HepG2 (cell line): ENCODE data around the gene LIME1. TPM values are rescaled to one million over a fixed set of nuclear protein-coding genes. Genes with fewer than 3 reads are reported as not detected.

Experiments
- ATAC-seq: fragments of 200-7000 bp; cut with Tn5 transposase; 3 replicates; pipeline ENCODE4 v1.9.1; 2020; ENCODE audit warnings: mild to moderate bottlenecking, moderate library complexity
- BruUV-seq: library from RNA; stranded (reverse); fragments of 400-500 nt; replicated peaks from 2 replicates; lab custom pipeline; 2021; lab: Mats Ljungman, UMichigan
- CTCF ChIA-PET: fragments of 300-600 bp; formaldehyde crosslinking; extraction: SDS; loops from one replicate; lab custom pipeline; 2021; ENCODE audit warnings: low total read pairs, inconsistent platforms, low intra/inter-chr PET ratio; lab: Yijun Ruan, JAX
- POLR2A ChIA-PET: fragments of 350-600 bp; sonication (Branson Sonifier 250); formaldehyde crosslinking; loops from one replicate; lab custom pipeline; 2020; ENCODE audit warnings: antibody characterized with exemption, inconsistent platforms; lab: Yijun Ruan, JAX
- DNase-seq: peaks from one replicate; pipeline ENCODE4 v3.0.0-alpha.2; 2015; ENCODE audit warnings: low spot score
- FAIRE-seq: peaks from 3 replicates; lab custom pipeline; 2011; peaks lifted over from hg19 to GRCh38; lab: Jason Lieb, UNC
- H2AFZ ChIP-seq: one replicate; pipeline ENCODE4 v1.6.1; 2011; ENCODE audit warnings: low read length, inconsistent platforms
- H3K27ac ChIP-seq: fragments of 300-600 bp; 3 replicates; pipeline ENCODE4 v1.8.0; 2011; ENCODE audit warnings: mixed run types, mild to moderate bottlenecking, mixed read lengths, low read length, inconsistent platforms; ENCODE audit not compliant: insufficient read depth; ENCODE audit errors: extremely low read length
- H3K27me3 ChIP-seq, 2 experiments: fragments of 200-600 bp in 1 of 2; 2 replicates in 1 of 2; 3 replicates in 1 of 2; pipeline versions ENCODE4 v1.6.0 to v1.8.0; 2011; ENCODE audit warnings: low read length in 2 of 2, mild to moderate bottlenecking in 2 of 2, moderate library complexity in 2 of 2, inconsistent platforms in 1 of 2; ENCODE audit not compliant: insufficient read depth in 2 of 2, control insufficient read depth in 1 of 2
- H3K36me3 ChIP-seq, 2 experiments: fragments of 200-600 bp in 1 of 2; replicated peaks in 1 of 2; 2 replicates in 1 of 2; 3 replicates in 1 of 2; pipeline versions ENCODE4 v1.5.1 to v1.8.0; 2011; ENCODE audit warnings: low read length in 2 of 2, inconsistent platforms in 1 of 2; ENCODE audit not compliant: insufficient read depth in 2 of 2, control insufficient read depth in 1 of 2
- H3K4me1 ChIP-seq: 2 replicates; pipeline ENCODE4 v1.5.1; 2012; ENCODE audit warnings: low read length, inconsistent platforms; ENCODE audit not compliant: insufficient read depth
- H3K4me2 ChIP-seq: 2 replicates; pipeline ENCODE4 v1.6.0; 2011; ENCODE audit warnings: low read depth, low read length, inconsistent platforms
- H3K4me3 ChIP-seq, 3 experiments: fragments of 200-600 bp in 1 of 3; sonication (generic), shearing (Covaris generic) in 1 of 3; replicated peaks in 1 of 3; 2 replicates each; pipeline ENCODE4 v1.5.1; 2011 to 2016; ENCODE audit warnings: low read length in 3 of 3, inconsistent platforms in 2 of 3, low read depth in 2 of 3, mild to moderate bottlenecking in 2 of 3, control low read depth in 1 of 3, mixed read lengths in 1 of 3; ENCODE audit not compliant: insufficient read depth in 1 of 3
- H3K79me2 ChIP-seq: one replicate; pipeline ENCODE4 v1.6.1; 2011; ENCODE audit warnings: low read length, inconsistent platforms; ENCODE audit not compliant: insufficient read depth
- H3K9ac ChIP-seq: 2 replicates; pipeline ENCODE4 v1.6.0; 2011; ENCODE audit warnings: mild to moderate bottlenecking, low read depth, low read length, inconsistent platforms; ENCODE audit not compliant: insufficient read depth
- H3K9me3 ChIP-seq: 2 replicates; pipeline ENCODE4 v1.5.1; 2012; ENCODE audit warnings: mild to moderate bottlenecking, low read length
- H4K20me1 ChIP-seq: 2 replicates; pipeline ENCODE4 v1.6.0; 2011; ENCODE audit warnings: inconsistent platforms, mild to moderate bottlenecking, low read length, moderate library complexity; ENCODE audit not compliant: insufficient read depth
- AGO2 ChIP-seq: fragments of 200-400 bp; formaldehyde crosslinking; optimal IDR thresholded peaks from 2 replicates; pipeline ENCODE3; 2017; ENCODE audit warnings: mild to moderate bottlenecking, low read depth, low read length, moderate library complexity
- NR2F1 ChIP-seq, 2 experiments: fragments of 450-650 bp in 1 of 2; formaldehyde crosslinking in 1 of 2; IDR thresholded peaks; 2 replicates each; pipeline versions ENCODE4 v1.5.0 to v1.6.1; 2016 to 2020; ENCODE audit warnings: mild to moderate bottlenecking in 1 of 2, missing compliant biosample characterization in 1 of 2, missing genetic modification reagents in 1 of 2, moderate library complexity in 1 of 2
- POLR2AphosphoS2 ChIP-seq: IDR thresholded peaks from 2 replicates; pipeline ENCODE4 v1.6.1; 2011; ENCODE audit warnings: low read depth, low read length, improper control_type of control experiment
- SOX5 ChIP-seq: IDR thresholded peaks from 2 replicates; pipeline ENCODE4 v1.6.1; 2016; ENCODE audit warnings: borderline replicate concordance
- ZNF224 ChIP-seq: sonication (generic); formaldehyde crosslinking; IDR thresholded peaks from 2 replicates; pipeline ENCODE4 v1.5.0; 2020; ENCODE audit warnings: mild to moderate bottlenecking, missing genetic modification reagents
- ZNF441 ChIP-seq: sonication (generic); formaldehyde crosslinking; IDR thresholded peaks from 2 replicates; pipeline ENCODE4 v1.7.0; 2021; ENCODE audit warnings: missing genetic modification reagents, borderline replicate concordance
- ZNF547 ChIP-seq: sonication (generic); formaldehyde crosslinking; IDR thresholded peaks from 2 replicates; pipeline ENCODE4 v1.5.1; 2020; ENCODE audit warnings: mild to moderate bottlenecking, missing genetic modification reagents
- ZNF563 ChIP-seq: sonication (generic); formaldehyde crosslinking; IDR thresholded peaks from 2 replicates; pipeline ENCODE4 v1.8.0; 2022; ENCODE audit warnings: mild to moderate bottlenecking, moderate library complexity, missing genetic modification reagents
- WGBS: methylation state at CpG from one replicate; pipeline ENCODE4 v1.1.6; 2017; ENCODE audit warnings: low lambda C conversion rate; 5-methylcytosine and 5-hydroxymethylcytosine counted together
- in situ Hi-C: cut with HindIII; loops from 2 replicates; pipeline ENCODE4 v1.10.0; 2017; ENCODE audit warnings: low pct_unique_long_range_greater_than_20kb; ENCODE audit not compliant: extremely low pct_ligation_motif_present
- intact Hi-C: fragments of 100-400 bp; cut with micrococcal nuclease; formaldehyde crosslinking; loops from one replicate; pipeline ENCODE4 v1.10.0; 2022; ENCODE audit not compliant: unreplicated experiment
- polyA plus RNA-seq, 8 experiments: library from polyadenylated mRNA; depleted of rRNA in 3 of 8; stranded (reverse) in 7 of 8; unstranded in 1 of 8; fragments of >200 nt; fragmentation: Illumina TruSeq in 4 of 8; extraction: Trizol in 4 of 8; gene quantifications; 2 replicates each; pipeline versions ENCODE4 v1.2.1 to v1.2.3, GENCODE V29; 2011 to 2016; ENCODE audit warnings: low read depth in 4 of 8, missing spikeins in 1 of 8, mixed read lengths in 1 of 8; ENCODE audit not compliant: insufficient read depth in 1 of 8
- total RNA-seq, 5 experiments: library from RNA; depleted of rRNA; stranded (reverse); fragments of >200 nt; fragmentation: Illumina TruSeq; extraction: Trizol; gene quantifications; 2 replicates each; pipeline ENCODE4 v1.2.3, GENCODE V29; 2016; ENCODE audit warnings: low read depth in 1 of 5
- TF ChIP-seq, protein P1 (sequence below): sonication (generic); formaldehyde crosslinking; IDR thresholded peaks from 2 replicates; pipeline ENCODE4 v1.4.0; 2020; ENCODE audit warnings: mild to moderate bottlenecking, missing genetic modification reagents
- TF ChIP-seq, protein P2 (sequence below): sonication (generic); formaldehyde crosslinking; IDR thresholded peaks from 2 replicates; pipeline ENCODE4 v1.4.0; 2020; ENCODE audit warnings: missing genetic modification reagents
- TF ChIP-seq, protein P3 (sequence below): sonication (generic); formaldehyde crosslinking; IDR thresholded peaks from 2 replicates; pipeline ENCODE4 v1.5.0; 2020; ENCODE audit warnings: missing genetic modification reagents, mild to moderate bottlenecking, borderline replicate concordance
- TF ChIP-seq, protein P4 (sequence below): sonication (generic); formaldehyde crosslinking; IDR thresholded peaks from 2 replicates; pipeline ENCODE4 v1.4.0; 2020; ENCODE audit warnings: missing genetic modification reagents

Gene LIME1
- total and polyA plus RNA-seq, 2 of the 13 experiments (the other 11 are each of a cell fraction or from before 2014, with no cell fraction given), result 13.0 to 61.5 TPM

DNA sequence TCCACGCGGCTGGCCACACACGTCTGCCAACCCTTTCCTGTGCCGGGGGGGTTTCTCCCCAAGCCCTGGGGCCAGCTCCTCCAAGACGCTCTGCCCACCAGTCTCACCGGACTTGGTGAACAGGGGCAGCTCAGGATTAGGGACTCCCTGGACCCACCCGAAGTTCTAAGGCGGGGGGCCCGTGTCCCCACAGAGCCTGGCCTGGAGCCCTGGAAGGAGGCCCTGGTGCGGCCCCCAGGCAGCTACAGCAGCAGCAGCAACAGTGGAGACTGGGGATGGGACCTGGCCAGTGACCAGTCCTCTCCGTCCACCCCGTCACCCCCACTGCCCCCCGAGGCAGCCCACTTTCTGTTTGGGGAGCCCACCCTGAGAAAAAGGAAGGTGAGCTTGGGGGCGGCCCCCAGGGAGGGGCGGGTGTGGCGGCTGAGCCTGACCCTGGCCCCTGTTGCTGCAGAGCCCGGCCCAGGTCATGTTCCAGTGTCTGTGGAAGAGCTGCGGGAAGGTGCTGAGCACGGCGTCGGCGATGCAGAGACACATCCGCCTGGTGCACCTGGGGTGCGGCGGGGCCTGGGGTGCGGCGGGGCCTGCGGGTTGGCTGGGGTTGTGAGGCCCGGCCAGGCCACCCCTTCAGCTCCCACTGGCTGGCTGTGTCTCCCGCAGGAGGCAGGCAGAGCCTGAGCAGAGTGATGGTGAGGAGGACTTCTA is 5.4 kb downstream of the LIME1 start:
- 75% methylated on average over 30 of the region's 30 CpGs for WGBS
- H3K4me1 ChIP-seq, result peaks cover 64% of the 10 kb centered on the region
- H3K9ac ChIP-seq, result peak overlapping the region; percentile 84
- peak overlapping the region; percentile 61 to 84 (median 83) for H3K4me3 ChIP-seq
- H3K4me2 ChIP-seq, result peak overlapping the region; percentile 95
- H2AFZ ChIP-seq, result no peak overlapping the region
- DNase-seq (no peak), FAIRE-seq (no peak), ATAC-seq (no peak)
- POLR2A ChIA-PET, result interaction anchor here (0.9 to 2.4 kb wide), 28 partner anchors 8 to 312 kb away, joined by 3 to 41 read pairs (median 6); partner anchors contain the start of genes ARFRP1, GMEB2, PRPF6 and RTEL1
- in situ Hi-C loops (loop anchor here (5.0 kb wide), 1 partner anchor 35 kb away; the partner anchor contains the start of genes ARFRP1 and ZGPAT), intact Hi-C loops (loop anchor here (2.0 to 10.0 kb wide), 3 partner anchors 35 to 123 kb away; partner anchors contain the start of genes ABHD16B, ARFRP1 and TPD52L2)
- BruUV-seq, result no TSS peak
- H3K9me3 ChIP-seq, result no peaks in the 10 kb centered on the region
- peak overlapping the region; percentile 92 for H3K27ac ChIP-seq
- CTCF ChIA-PET, result interaction anchor here (1.0 kb wide), 1 partner anchor 35 kb away, joined by 4 read pairs; no protein-coding TSS in a partner anchor
- peaks cover 21% of the 10 kb centered on the region for H3K79me2 ChIP-seq
- H3K27me3 ChIP-seq, result no peaks in the 10 kb centered on the region
- peaks cover 17 to 27% of the 10 kb centered on the region in 2 experiments for H3K36me3 ChIP-seq
- H4K20me1 ChIP-seq, result no peaks in the 10 kb centered on the region
- TF ChIP-seq, protein P1, sequence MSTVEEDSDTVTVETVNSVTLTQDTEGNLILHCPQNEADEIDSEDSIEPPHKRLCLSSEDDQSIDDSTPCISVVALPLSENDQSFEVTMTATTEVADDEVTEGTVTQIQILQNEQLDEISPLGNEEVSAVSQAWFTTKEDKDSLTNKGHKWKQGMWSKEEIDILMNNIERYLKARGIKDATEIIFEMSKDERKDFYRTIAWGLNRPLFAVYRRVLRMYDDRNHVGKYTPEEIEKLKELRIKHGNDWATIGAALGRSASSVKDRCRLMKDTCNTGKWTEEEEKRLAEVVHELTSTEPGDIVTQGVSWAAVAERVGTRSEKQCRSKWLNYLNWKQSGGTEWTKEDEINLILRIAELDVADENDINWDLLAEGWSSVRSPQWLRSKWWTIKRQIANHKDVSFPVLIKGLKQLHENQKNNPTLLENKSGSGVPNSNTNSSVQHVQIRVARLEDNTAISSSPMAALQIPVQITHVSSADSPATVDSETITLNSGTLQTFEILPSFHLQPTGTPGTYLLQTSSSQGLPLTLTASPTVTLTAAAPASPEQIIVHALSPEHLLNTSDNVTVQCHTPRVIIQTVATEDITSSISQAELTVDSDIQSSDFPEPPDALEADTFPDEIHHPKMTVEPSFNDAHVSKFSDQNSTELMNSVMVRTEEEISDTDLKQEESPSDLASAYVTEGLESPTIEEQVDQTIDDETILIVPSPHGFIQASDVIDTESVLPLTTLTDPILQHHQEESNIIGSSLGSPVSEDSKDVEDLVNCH (CRISPR knock-in tag), result no peak
- TF ChIP-seq, protein P2, sequence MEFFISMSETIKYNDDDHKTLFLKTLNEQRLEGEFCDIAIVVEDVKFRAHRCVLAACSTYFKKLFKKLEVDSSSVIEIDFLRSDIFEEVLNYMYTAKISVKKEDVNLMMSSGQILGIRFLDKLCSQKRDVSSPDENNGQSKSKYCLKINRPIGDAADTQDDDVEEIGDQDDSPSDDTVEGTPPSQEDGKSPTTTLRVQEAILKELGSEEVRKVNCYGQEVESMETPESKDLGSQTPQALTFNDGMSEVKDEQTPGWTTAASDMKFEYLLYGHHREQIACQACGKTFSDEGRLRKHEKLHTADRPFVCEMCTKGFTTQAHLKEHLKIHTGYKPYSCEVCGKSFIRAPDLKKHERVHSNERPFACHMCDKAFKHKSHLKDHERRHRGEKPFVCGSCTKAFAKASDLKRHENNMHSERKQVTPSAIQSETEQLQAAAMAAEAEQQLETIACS, result no peak
- TF ChIP-seq AGO2, result peak; percentile 73
- TF ChIP-seq, protein P3, sequence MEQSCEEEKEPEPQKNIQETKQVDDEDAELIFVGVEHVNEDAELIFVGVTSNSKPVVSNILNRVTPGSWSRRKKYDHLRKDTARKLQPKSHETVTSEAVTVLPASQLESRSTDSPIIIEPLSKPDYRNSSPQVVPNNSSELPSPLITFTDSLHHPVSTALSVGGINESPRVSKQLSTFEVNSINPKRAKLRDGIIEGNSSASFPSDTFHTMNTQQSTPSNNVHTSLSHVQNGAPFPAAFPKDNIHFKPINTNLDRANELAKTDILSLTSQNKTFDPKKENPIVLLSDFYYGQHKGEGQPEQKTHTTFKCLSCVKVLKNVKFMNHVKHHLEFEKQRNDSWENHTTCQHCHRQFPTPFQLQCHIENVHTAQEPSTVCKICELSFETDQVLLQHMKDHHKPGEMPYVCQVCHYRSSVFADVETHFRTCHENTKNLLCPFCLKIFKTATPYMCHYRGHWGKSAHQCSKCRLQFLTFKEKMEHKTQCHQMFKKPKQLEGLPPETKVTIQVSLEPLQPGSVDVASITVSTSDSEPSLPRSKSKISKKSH, result 0 out of 2 replicates have a peak, but pooled peaks have one; percentile 37
- TF ChIP-seq POLR2AphosphoS2, result 0 out of 2 replicates have a peak, but pooled peaks have one; percentile 31
- TF ChIP-seq ZNF441 (CRISPR knock-in tag), result no peak
- TF ChIP-seq ZNF224 (CRISPR knock-in tag), result 0 out of 2 replicates have a peak, but pooled peaks have one; percentile 1
- 0 out of 4 replicates have a peak, but pooled peaks of 1 of the 2 experiments have one; percentile 19 for TF ChIP-seq NR2F1 (CRISPR knock-in tag; IDR thresholded peaks at IDR 0.05)
- peak; percentile 12; the same call in 1 of the 2 replicates for TF ChIP-seq ZNF547 (CRISPR knock-in tag)
- TF ChIP-seq, protein P4, sequence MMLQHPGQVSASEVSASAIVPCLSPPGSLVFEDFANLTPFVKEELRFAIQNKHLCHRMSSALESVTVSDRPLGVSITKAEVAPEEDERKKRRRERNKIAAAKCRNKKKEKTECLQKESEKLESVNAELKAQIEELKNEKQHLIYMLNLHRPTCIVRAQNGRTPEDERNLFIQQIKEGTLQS (CRISPR knock-in tag), result no peak
- peak; percentile 16; the same call in 1 of the 2 replicates for TF ChIP-seq ZNF563
- TF ChIP-seq SOX5 (CRISPR knock-in tag), result no peak
